Measurements from ENCODE around the gene SF3A1.
A peak's percentile ranks its signal among the peaks of the same experiment; 100 is the strongest.

The SF3A1 gene

DNA sequence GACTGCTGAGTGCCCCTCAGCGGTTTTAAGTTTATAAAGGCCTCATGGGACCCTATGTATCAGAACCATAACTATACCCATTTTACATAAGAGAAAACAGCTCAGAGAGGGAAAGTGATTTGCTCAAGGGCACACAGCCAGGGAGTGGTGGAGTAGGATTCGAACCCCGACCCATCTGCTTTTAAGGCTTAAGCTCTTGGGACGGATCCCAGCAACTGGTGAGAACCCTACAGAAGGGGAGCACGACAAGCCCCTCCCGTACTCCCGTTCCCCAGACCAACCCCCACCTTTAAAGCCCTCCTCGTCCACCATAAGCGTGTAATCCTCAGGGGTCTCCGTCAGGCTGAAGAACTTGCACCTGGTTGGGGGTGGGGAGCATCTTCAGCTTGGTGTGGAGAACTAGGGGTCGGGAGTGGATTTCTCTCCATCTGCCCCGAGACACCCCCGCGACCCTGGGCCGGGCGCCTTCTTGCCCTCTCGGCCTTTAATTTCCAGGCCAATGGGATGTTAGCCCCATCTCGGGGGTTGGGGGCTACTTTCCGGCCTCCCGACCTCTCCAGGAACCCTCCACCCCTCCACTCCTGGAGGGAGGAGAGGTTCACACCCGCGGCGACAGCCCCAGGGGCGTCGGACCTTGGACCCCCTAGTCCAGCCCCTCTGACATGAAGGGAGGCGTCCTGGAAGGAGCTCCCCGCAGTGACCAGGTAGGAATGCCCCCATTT lies 68.1 kb downstream of the SF3A1 start:
- no peak for DNase-seq (ENCODE audit: low read depth in 2 of 2)

DNA sequence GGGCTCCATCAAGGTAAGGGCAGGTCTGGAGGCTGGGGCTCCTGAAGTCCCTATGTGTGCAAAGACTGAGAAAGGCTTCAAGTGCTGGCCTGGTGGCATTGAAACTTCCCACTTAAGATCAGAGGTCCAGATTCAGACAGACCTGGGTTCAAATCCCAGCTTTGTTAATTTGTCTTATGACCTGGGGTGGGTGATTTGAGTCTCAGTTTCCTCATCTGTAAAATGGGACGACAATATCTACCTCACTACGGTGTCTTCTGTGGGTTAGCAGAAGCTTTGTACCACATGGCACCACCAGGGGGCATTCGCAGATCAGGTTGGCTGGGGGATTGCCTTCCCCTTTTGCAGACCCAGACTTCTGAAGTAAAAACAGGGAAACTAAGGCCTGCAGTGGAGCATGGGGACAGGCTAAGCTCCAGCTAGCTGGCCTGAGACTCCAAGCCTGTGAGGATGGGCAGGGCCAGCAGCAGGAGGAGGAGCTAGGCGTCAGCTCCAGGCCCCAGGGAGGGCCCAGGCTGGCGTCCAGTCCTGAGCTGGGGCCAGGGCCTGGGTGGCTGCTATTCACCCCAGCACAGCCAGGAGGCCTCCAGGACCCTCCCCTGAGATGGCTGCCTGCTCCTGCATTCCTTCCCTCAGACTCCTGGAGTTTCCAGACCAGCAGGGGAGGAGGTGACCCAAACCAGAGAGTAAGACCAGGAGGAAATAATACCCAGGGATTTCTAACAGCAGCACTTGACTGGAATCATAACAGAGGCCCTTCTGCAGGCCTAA lies 68.9 kb downstream of the SF3A1 start:
- DNase-seq (ENCODE audit: low read depth in 2 of 2), result peak; percentile 66 to 76

DNA sequence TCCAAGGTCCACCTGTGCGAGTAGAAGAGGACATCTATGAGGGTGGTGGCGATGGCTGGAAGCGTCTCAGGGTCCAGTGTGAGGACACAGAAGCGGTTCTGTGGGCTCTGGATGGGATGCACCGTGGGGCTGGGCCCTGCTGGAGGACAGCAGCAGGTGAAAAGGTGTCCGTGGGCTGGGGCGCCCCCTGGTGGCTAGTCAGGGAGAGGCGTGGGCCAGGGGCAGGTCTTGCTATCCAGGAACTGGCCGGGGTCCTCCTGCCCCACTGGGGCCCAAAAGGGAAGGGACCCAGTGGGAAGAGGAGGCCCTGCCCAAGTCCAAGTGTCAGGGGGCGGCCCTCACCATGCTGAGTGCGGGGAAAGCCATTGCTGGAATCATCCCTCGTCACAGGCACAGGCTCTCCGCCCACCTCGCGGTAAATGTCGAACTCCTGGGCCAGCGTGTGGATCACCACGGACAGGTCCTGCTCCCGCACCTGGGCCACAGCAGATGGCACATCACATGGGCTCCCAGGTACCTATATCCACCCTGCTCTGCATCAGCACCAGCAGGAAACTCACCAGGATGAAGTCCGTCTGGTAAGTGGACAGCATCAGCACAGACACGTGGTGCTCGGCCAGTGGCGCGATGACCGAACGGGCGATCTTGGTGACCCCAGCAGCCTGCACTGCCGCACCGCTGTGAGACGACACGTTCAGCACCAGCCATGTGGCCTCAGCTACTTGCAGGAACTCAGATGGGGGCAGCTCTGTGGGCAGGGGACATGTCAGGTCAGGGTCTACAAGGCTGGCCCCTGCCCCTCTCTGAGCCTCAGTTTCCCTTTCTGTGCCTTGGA lies 69.7 kb downstream of the SF3A1 start:
- DNase-seq (ENCODE audit: low read depth in 2 of 2), result peak; percentile 69 to 74

DNA sequence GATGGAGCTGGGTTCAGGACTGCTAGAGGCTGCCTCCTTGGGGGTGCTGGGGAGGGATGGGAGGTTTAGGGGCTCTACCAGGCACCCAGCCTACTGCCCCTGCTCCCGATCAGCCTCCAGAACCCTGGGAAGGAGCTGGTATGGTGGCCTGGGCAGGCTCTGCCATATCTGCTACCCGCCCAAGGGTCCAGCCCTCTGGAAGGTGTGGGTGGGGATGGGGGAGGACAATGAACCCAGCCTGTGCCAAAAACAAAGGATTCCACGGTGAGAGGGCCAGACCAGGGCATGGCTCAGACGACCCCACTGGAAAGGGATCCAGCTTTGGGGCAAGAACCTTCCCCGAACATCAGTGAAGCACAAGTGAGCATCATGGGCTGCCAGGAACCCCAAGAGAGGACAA lies 70.4 kb downstream of the SF3A1 start:
- no peak for DNase-seq (ENCODE audit: low read depth in 2 of 2)

- no peak for DNase-seq (ENCODE audit: low read depth in 2 of 2)
These were observed 70.9 kb downstream of the SF3A1 start for GRCh38 chr22:30285846-30286200.

- no peak for DNase-seq (ENCODE audit: low read depth in 2 of 2)
These were observed 71.4 kb downstream of the SF3A1 start for GRCh38 chr22:30285176-30285845.

GRCh38 chr22:30284666-30285065 lies 72.0 kb downstream of the SF3A1 start:
- DNase-seq (ENCODE audit: low read depth in 2 of 2), result no peak

DNA sequence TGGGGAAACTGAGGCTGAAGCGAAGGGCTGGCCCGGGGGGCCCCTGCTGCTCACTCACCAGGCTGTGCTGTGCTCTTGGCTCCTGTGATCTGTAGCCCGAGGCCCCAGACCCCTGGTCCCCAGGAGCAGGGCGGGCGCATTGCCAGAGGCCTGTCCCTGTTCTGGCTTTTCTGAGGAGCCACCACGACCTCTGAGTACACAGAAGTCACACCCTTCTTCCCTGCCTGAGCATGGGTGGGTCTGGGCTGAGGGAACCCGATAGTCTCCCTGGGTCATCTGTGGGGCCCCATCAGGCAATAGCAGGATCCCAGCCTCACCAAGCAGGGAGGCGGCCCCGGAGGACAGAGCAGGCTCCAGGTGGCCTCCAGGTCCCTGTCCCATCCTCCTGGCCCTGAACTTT lies 72.5 kb downstream of the SF3A1 start:
- DNase-seq (ENCODE audit: low read depth in 2 of 2), result no peak

GRCh38 chr22:30283342-30283741 lies 73.4 kb downstream of the SF3A1 start:
- DNase-seq (ENCODE audit: low read depth in 2 of 2), result no peak

DNA sequence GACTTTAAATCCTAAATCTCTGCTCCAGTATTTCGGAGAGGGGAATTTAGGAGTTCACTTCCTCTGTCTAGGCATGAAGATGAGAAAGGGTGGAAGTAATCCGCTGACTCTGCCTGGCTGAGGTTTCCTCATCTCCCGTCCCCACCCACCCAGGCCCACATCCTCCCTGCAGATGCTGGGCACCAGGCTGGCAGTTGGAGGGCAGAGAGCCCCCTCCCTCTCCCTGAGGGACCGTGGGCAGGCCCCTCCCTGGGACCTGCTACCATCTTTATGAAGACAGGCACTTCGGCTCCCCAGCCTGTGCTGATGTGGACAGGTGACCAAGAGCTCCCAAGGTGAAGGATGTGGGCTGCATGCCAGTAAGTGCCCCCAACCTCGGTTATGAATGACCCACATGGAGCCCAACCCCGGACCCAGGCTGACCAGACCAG lies 74.1 kb downstream of the SF3A1 start:
- DNase-seq (ENCODE audit: low read depth in 2 of 2), result no peak

Data from stimulated activated CD8-positive, alpha-beta memory T cell treated with anti-CD3 and anti-CD28 coated beads, Interleukin-15, amount 100 ng/mL, for 48 hours (primary cell).